Heart left ventricle (tissue), 13 donors: Measurements from ENCODE around the gene PARD3B.

Experiments
- POLR2A ChIP-seq, 2 donors: fragments of 450-650 bp; IDR thresholded peaks; one replicate each; pipeline ENCODE4 v1.6.1; 2017; ENCODE audit warnings: antibody characterized with exemption in 2 of 2, mild to moderate bottlenecking in 2 of 2, moderate library complexity in 2 of 2
- TF ChIP-seq, protein P1 (sequence below), 12 donors: fragments of 200-600 bp; sonication (generic) in 4 of 12; IDR thresholded peaks; one replicate each; pipeline versions ENCODE4 v1.5.0 to v1.8.0; 2018 to 2022; ENCODE audit warnings: antibody characterized with exemption in 12 of 12, mild to moderate bottlenecking in 5 of 12
- donor health status: ischemic (EF 13 %, LVEDD 7.1; RV severe dilation, severe dysfunction).
- donor health status: DM: no; HTN: yes; CAD: no.
- donor health status: DM: no; HTN: no; CAD: no.
- donor health status: ischemic (EF 25% LVEDD 6.9; RV normal size, moderate dysfunction).
- donor health status: ischemic (EF 25% LVEDD 5.7; RV mildly dilated, moderate dysfunction).
- donor health status: ischemic (EF 35%, LVEDD 5.7; RV mildly dilated, moderate dysfunction).
- donor health status: nonischemic (EF 11% LVEDD 7.7; RV severe dilation, severe dysfunction).
- donor health status: DM: yes; HTN: yes; CAD: no.
- donor health status: PGD.
- donor health status: ischemic (EF 29% LVEDD 5.4; RV normal size, mild dysfunction).
- donor health status: nonischemic (EF 23%, LVEDD 6.1; RV moderate dilation, normal function).

DNA sequence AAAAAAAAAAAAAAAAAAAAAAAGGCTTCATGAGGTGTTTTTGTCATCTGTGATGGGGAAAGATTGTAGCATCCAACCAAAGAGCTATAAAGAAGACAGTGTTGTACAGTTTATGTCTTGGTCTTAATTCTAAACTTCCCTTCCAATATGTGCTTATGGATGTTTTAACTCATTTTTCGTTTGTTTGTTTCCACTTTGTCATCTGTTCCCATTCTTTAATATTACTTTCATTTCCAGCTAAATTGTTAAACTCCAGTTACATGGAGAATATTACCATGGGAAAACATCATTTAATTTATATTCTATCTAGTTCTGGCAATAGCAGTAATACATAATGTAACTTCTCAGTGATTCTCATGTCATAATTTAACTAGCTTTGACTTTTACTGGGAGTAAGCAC lies 792.9 kb downstream of the PARD3B start:
- TF ChIP-seq, protein P1, sequence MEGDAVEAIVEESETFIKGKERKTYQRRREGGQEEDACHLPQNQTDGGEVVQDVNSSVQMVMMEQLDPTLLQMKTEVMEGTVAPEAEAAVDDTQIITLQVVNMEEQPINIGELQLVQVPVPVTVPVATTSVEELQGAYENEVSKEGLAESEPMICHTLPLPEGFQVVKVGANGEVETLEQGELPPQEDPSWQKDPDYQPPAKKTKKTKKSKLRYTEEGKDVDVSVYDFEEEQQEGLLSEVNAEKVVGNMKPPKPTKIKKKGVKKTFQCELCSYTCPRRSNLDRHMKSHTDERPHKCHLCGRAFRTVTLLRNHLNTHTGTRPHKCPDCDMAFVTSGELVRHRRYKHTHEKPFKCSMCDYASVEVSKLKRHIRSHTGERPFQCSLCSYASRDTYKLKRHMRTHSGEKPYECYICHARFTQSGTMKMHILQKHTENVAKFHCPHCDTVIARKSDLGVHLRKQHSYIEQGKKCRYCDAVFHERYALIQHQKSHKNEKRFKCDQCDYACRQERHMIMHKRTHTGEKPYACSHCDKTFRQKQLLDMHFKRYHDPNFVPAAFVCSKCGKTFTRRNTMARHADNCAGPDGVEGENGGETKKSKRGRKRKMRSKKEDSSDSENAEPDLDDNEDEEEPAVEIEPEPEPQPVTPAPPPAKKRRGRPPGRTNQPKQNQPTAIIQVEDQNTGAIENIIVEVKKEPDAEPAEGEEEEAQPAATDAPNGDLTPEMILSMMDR (IDR thresholded peaks at IDR 0.05): no peak
- no peak for TF ChIP-seq POLR2A (IDR thresholded peaks at IDR 0.05)
